ENCODE data around the gene CAMKV. TPM values are rescaled to one million over a fixed set of nuclear protein-coding genes. Genes with fewer than 3 reads are reported as not detected.
A peak's percentile ranks its signal among the peaks of the same experiment; 100 is the strongest.

Gene CAMKV
- total RNA-seq, 1 experiment from 2014 or later = 0.10 TPM

DNA sequence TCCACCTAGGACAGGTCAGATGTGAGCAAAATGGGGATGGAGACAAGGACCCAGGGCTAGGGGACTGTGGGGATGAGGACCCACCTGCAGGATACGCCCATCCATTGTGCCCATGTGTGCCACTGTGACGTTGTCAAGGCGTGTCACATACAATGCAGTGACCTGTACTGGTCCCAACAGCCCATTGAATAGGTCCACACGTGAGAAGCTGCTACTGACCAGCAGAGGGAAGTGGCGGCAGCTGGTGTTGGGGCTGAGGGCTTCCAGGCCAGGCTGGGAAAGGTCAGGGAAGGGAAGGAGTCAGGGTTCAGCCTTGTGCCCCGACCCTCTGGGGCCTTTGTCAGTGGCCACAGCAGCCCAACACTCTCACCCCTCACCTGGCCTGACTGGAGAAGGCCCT, 29.3 kb upstream of the CAMKV start:
- no peaks in the 10 kb centered on the region for H3K27me3 ChIP-seq (ENCODE audit: insufficient read depth, low read length)
- TF ChIP-seq, protein P1, sequence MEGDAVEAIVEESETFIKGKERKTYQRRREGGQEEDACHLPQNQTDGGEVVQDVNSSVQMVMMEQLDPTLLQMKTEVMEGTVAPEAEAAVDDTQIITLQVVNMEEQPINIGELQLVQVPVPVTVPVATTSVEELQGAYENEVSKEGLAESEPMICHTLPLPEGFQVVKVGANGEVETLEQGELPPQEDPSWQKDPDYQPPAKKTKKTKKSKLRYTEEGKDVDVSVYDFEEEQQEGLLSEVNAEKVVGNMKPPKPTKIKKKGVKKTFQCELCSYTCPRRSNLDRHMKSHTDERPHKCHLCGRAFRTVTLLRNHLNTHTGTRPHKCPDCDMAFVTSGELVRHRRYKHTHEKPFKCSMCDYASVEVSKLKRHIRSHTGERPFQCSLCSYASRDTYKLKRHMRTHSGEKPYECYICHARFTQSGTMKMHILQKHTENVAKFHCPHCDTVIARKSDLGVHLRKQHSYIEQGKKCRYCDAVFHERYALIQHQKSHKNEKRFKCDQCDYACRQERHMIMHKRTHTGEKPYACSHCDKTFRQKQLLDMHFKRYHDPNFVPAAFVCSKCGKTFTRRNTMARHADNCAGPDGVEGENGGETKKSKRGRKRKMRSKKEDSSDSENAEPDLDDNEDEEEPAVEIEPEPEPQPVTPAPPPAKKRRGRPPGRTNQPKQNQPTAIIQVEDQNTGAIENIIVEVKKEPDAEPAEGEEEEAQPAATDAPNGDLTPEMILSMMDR (IDR thresholded peaks at IDR 0.05 in 2 of 3, conservative IDR thresholded peaks at IDR 0.05 in 1 of 3; ENCODE audit: borderline replicate concordance in 1 of 3, insufficient read depth in 1 of 3, low read depth in 2 of 3, low read length in 2 of 3) = 0 out of 6 replicates have a peak, but pooled peaks of 1 of the 3 experiments have one; percentile 11
- TF ChIP-seq ZFX (IDR thresholded peaks at IDR 0.05) (no peak), SP1 (IDR thresholded peaks at IDR 0.05; ENCODE audit: low read depth) (no peak), YY1 (IDR thresholded peaks at IDR 0.05; ENCODE audit: extremely low read depth, insufficient replicate concordance, low read depth, low read length) (no peak)
- intact Hi-C loops (cut with micrococcal nuclease) = no loop called here
- peak overlapping the region; percentile 98 for H3K27ac ChIP-seq (ENCODE audit: low read depth, low read length)
- no peak overlapping the region for H3K4me3 ChIP-seq (replicated peaks in 1 of 2; ENCODE audit: low read depth in 1 of 2, low read length in 2 of 2)
- RAD21 ChIA-PET (ENCODE audit: low non-redundant PET in 1 of 2, low total read pairs in 2 of 2, uncharacterized antibody in 2 of 2, unreplicated experiment in 2 of 2) = no interaction called here
- H3K9ac ChIP-seq (ENCODE audit: low read length) = peak overlapping the region; percentile 68
- peaks cover 42 to 58% of the 10 kb centered on the region in 2 experiments for H3K4me1 ChIP-seq (ENCODE audit: control insufficient read depth in 1 of 2, insufficient read depth in 2 of 2, low read length in 2 of 2)
- no peak for ATAC-seq
- H3K4me2 ChIP-seq (ENCODE audit: low read length) = peak overlapping the region; percentile 91
- no peak overlapping the region for H2AFZ ChIP-seq (ENCODE audit: low read depth, low read length, poor library complexity, severe bottlenecking)
- no peak for DNase-seq (ENCODE audit: low read depth, low spot score)
- BruUV-seq (replicated peaks) = no TSS peak
- H3K36me3 ChIP-seq (ENCODE audit: control insufficient read depth in 1 of 2, insufficient read depth in 2 of 2, low read length in 2 of 2) = peaks cover 33 to 49% of the 10 kb centered on the region in 2 experiments
- H3K79me2 ChIP-seq (ENCODE audit: insufficient read depth, low read length) = peaks cover 76% of the 10 kb centered on the region
- no peaks in the 10 kb centered on the region for H4K20me1 ChIP-seq (ENCODE audit: insufficient read depth)
- no peaks in the 10 kb centered on the region for H3K9me3 ChIP-seq (ENCODE audit: control insufficient read depth in 1 of 2, insufficient read depth in 1 of 2, low read depth in 1 of 2, low read length in 2 of 2)
- CTCF ChIA-PET = no interaction called here
- POLR2A ChIA-PET = interaction anchor here (5.5 kb wide), 1 partner anchor 17 kb away, joined by 43 read pairs; no protein-coding TSS in a partner anchor
- H3K9me2 ChIP-seq (ENCODE audit: insufficient read depth) = no peaks in the 10 kb centered on the region

DNA sequence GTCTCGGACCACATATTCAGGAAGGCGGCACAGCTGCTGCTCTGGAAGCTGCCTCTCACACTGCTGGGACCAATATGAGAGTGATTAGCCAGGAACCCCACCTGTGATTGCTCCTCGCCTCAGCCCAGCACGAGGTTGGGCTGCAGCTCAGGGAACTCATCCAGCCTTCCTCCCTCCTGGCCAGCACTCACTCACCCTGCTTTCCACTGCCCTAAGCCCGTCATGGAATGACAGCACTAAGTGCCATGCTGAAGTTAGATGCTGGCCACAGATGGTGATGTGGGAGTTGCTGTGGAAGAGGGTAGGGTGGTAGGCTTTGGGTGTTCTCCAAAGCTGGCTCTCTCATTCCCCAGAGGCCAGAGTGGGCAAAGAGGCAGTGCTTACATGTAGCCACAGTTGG, 26.6 kb upstream of the CAMKV start:
- Histone ChIP-seq H3K4me1 (ENCODE audit: control insufficient read depth in 1 of 2, insufficient read depth in 2 of 2, low read length in 2 of 2) (peaks cover 27 to 36% of the 10 kb centered on the region in 2 experiments), H3K4me2 (ENCODE audit: low read length) (no peak overlapping the region), H3K27ac (ENCODE audit: low read depth, low read length) (no peak overlapping the region), H3K9me3 (ENCODE audit: control insufficient read depth in 1 of 2, insufficient read depth in 1 of 2, low read depth in 1 of 2, low read length in 2 of 2) (no peaks in the 10 kb centered on the region), H2AFZ (ENCODE audit: low read depth, low read length, poor library complexity, severe bottlenecking) (no peak overlapping the region), H3K4me3 (replicated peaks in 1 of 2; ENCODE audit: low read depth in 1 of 2, low read length in 2 of 2) (no peak overlapping the region), H3K79me2 (ENCODE audit: insufficient read depth, low read length) (peaks cover 53% of the 10 kb centered on the region), H3K36me3 (ENCODE audit: control insufficient read depth in 1 of 2, insufficient read depth in 2 of 2, low read length in 2 of 2) (peaks cover 35 to 49% of the 10 kb centered on the region in 2 experiments), H4K20me1 (ENCODE audit: insufficient read depth) (no peaks in the 10 kb centered on the region), H3K9me2 (ENCODE audit: insufficient read depth) (no peaks in the 10 kb centered on the region), H3K27me3 (ENCODE audit: insufficient read depth, low read length) (no peaks in the 10 kb centered on the region), H3K9ac (ENCODE audit: low read length) (no peak overlapping the region)
- ChIA-PET POLR2A (no interaction called here), CTCF (no interaction called here), RAD21 (ENCODE audit: low non-redundant PET in 1 of 2, low total read pairs in 2 of 2, uncharacterized antibody in 2 of 2, unreplicated experiment in 2 of 2) (no interaction called here)
- no peak for DNase-seq (ENCODE audit: low read depth, low spot score)
- intact Hi-C loops (cut with micrococcal nuclease) = no loop called here
- no peak for ATAC-seq
- no TSS peak for BruUV-seq (replicated peaks)
- TF ChIP-seq ZNF274 (IDR thresholded peaks at IDR 0.05; ENCODE audit: low read depth, low read length) (no peak), CEBPB (IDR thresholded peaks at IDR 0.05; ENCODE audit: low read depth) (no peak), CBX3 (IDR thresholded peaks at IDR 0.05; ENCODE audit: low read depth) (no peak), ZFX (IDR thresholded peaks at IDR 0.05) (no peak), SRF (IDR thresholded peaks at IDR 0.05; ENCODE audit: low read depth) (no peak), POLR2AphosphoS5 (IDR thresholded peaks at IDR 0.05; ENCODE audit: low read depth, low read length) (0 out of 2 replicates have a peak, but pooled peaks have one; percentile 5)
- TF ChIP-seq, protein P2, sequence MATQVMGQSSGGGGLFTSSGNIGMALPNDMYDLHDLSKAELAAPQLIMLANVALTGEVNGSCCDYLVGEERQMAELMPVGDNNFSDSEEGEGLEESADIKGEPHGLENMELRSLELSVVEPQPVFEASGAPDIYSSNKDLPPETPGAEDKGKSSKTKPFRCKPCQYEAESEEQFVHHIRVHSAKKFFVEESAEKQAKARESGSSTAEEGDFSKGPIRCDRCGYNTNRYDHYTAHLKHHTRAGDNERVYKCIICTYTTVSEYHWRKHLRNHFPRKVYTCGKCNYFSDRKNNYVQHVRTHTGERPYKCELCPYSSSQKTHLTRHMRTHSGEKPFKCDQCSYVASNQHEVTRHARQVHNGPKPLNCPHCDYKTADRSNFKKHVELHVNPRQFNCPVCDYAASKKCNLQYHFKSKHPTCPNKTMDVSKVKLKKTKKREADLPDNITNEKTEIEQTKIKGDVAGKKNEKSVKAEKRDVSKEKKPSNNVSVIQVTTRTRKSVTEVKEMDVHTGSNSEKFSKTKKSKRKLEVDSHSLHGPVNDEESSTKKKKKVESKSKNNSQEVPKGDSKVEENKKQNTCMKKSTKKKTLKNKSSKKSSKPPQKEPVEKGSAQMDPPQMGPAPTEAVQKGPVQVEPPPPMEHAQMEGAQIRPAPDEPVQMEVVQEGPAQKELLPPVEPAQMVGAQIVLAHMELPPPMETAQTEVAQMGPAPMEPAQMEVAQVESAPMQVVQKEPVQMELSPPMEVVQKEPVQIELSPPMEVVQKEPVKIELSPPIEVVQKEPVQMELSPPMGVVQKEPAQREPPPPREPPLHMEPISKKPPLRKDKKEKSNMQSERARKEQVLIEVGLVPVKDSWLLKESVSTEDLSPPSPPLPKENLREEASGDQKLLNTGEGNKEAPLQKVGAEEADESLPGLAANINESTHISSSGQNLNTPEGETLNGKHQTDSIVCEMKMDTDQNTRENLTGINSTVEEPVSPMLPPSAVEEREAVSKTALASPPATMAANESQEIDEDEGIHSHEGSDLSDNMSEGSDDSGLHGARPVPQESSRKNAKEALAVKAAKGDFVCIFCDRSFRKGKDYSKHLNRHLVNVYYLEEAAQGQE (IDR thresholded peaks at IDR 0.05; ENCODE audit: low read depth) = no peak
